LHCN-M2 (cell line): ENCODE data around the gene ARHGAP11A. TPM values are rescaled to one million over a fixed set of nuclear protein-coding genes. Genes with fewer than 3 reads are reported as not detected.
A peak's percentile ranks its signal among the peaks of the same experiment; 100 is the strongest.

Experiments
- DNase-seq: peaks from one replicate; pipeline ENCODE4 v3.0.0-alpha.2; 2012; ENCODE audit warnings: low read depth
- total RNA-seq: library from RNA; depleted of rRNA; stranded (reverse); fragments of >200 nt; gene quantifications from 2 replicates; pipeline ENCODE4 v1.2.3, GENCODE V29; 2014; rRNA removed

Gene ARHGAP11A
- total RNA-seq, 1 experiment from 2014 or later, result 65.3 TPM

DNA sequence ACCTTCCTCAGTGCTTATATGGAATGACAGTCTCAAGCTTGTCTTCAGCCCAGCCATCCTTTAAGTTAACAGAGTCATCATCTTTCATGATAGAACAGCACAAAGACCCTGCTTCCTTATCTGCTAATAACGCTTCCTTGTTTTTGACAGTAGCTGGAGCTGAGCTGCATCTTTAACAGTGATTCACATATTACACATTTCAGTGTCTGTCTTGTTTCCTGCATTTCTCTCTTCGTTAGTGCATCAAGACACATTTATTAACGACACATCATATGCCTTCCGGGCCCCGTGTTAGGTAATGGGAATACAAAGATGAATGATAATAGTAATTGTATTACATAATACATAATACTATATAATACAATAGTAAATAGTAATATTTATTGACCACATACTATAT, 72.3 kb downstream of the ARHGAP11A start:
- peak; percentile 55 for DNase-seq

GRCh38 chr15:32688151-32688639, 72.9 kb downstream of the ARHGAP11A start:
- peak; percentile 57 for DNase-seq

Other genes starting within 250 kb of the ARHGAP11A start
- gene GOLGA8K, start 212.2 kb upstream of the ARHGAP11A start, total RNA-seq, result 0.13 and 0.57 TPM in 2 replicates
- gene GOLGA8O, start 159.9 kb upstream of the ARHGAP11A start, total RNA-seq, result 0.51 and 0.80 TPM in 2 replicates
- 2.6 and 2.8 TPM in 2 replicates for gene GOLGA8N, start 22.0 kb upstream of the ARHGAP11A start, total RNA-seq
- gene SCG5, start 26.2 kb downstream of the ARHGAP11A start, total RNA-seq, result 1.2 and 2.8 TPM in 2 replicates
- gene GREM1, start 102.5 kb downstream of the ARHGAP11A start, total RNA-seq, result 123 and 138 TPM in 2 replicates